Fibroblast of lung (primary cell): Measurements from ENCODE around the gene ADORA2B. TPM values are rescaled to one million over a fixed set of nuclear protein-coding genes. Genes with fewer than 3 reads are reported as not detected.

Experiments used
- DNase-seq, 2 donors: peaks; one replicate each; pipeline versions ENCODE4 v3.0.0 to v3.0.0-alpha.2; 2010; ENCODE audit warnings: low read depth in 2 of 2
- H2AFZ ChIP-seq: 2 replicates; pipeline ENCODE4 v1.5.1; 2012; ENCODE audit warnings: low read length, control low read depth, inconsistent platforms
- H3K27ac ChIP-seq: 2 replicates; pipeline ENCODE4 v1.5.1; 2011; ENCODE audit warnings: low read length, control low read depth; ENCODE audit not compliant: insufficient read depth
- H3K27me3 ChIP-seq: 2 replicates; pipeline ENCODE4 v1.5.1; 2011; ENCODE audit warnings: mild to moderate bottlenecking, low read length; ENCODE audit not compliant: control insufficient read depth, insufficient read depth
- H3K36me3 ChIP-seq: 2 replicates; pipeline ENCODE4 v1.5.1; 2011; ENCODE audit warnings: low read length; ENCODE audit not compliant: control insufficient read depth, insufficient read depth
- H3K4me1 ChIP-seq: 2 replicates; pipeline ENCODE4 v1.5.1; 2011; ENCODE audit warnings: low read length; ENCODE audit not compliant: control insufficient read depth, insufficient read depth; ENCODE audit errors: extremely low read depth
- H3K4me2 ChIP-seq: 2 replicates; pipeline ENCODE4 v1.5.1; 2011; ENCODE audit warnings: low read length, control low read depth; ENCODE audit not compliant: insufficient read depth; ENCODE audit errors: extremely low read depth
- H3K4me3 ChIP-seq, 4 experiments: fragments of 200-600 bp in 1 of 4; sonication (generic) in 1 of 4; replicated peaks in 1 of 4; 2 replicates each; pipeline ENCODE4 v1.5.1; 2011 to 2016; ENCODE audit warnings: low read length in 4 of 4, low read depth in 3 of 4, mild to moderate bottlenecking in 3 of 4, control low read depth in 2 of 4, inconsistent platforms in 1 of 4, mixed read lengths in 1 of 4; ENCODE audit not compliant: insufficient read depth in 1 of 4; ENCODE audit errors: control extremely low read depth in 1 of 4
- H3K79me2 ChIP-seq: 2 replicates; pipeline ENCODE4 v1.5.1; 2012; ENCODE audit warnings: mild to moderate bottlenecking, low read length, inconsistent platforms; ENCODE audit not compliant: control insufficient read depth, insufficient read depth
- H3K9ac ChIP-seq: 2 replicates; pipeline ENCODE4 v1.5.1; 2011; ENCODE audit warnings: mild to moderate bottlenecking, low read length, control low read depth; ENCODE audit not compliant: insufficient read depth
- H3K9me3 ChIP-seq: 2 replicates; pipeline ENCODE4 v1.5.1; 2012; ENCODE audit warnings: low read depth, low read length; ENCODE audit not compliant: control insufficient read depth, insufficient read depth
- H4K20me1 ChIP-seq: 2 replicates; pipeline ENCODE4 v1.5.1; 2011; ENCODE audit warnings: low read length; ENCODE audit not compliant: control insufficient read depth, insufficient read depth; ENCODE audit errors: extremely low read depth
- EZH2 ChIP-seq: IDR thresholded peaks from 2 replicates; pipeline ENCODE4 v1.5.1; 2012; ENCODE audit warnings: low read length, control low read depth, mild to moderate bottlenecking; ENCODE audit errors: missing control alignments
- polyA plus RNA-seq, 2 donors: library from polyadenylated mRNA; depleted of rRNA in 1 of 2; stranded (reverse) in 1 of 2; unstranded in 1 of 2; fragments of >200 nt; gene quantifications; 2 replicates each; pipeline ENCODE4 v1.2.1, GENCODE V29; 2011 to 2012; ENCODE audit warnings: missing spikeins in 1 of 2
- total RNA-seq: library from RNA; depleted of rRNA; stranded (reverse); fragments of >200 nt; gene quantifications from 2 replicates; pipeline ENCODE4 v1.2.1, GENCODE V29; 2014
- TF ChIP-seq, protein P1 (sequence below), 2 donors: IDR thresholded peaks in 1 of 2; conservative IDR thresholded peaks in 1 of 2; 1 replicate in 1 of 2; 2 replicates in 1 of 2; pipeline ENCODE4 v1.5.1; 2011 to 2012; ENCODE audit warnings: low read length in 2 of 2, control low read depth in 1 of 2, inconsistent platforms in 1 of 2, low read depth in 1 of 2, mild to moderate bottlenecking in 1 of 2

The ADORA2B gene
- total and polyA plus RNA-seq, 2 donors (not counting 1 experiment from before 2014, with no cell fraction given): 3.1 to 17.2 TPM

GRCh38 chr17:16019347-16019746 is 74.4 kb downstream of the ADORA2B start:
- DNase-seq: no peak
- Histone ChIP-seq H2AFZ (no peak overlapping the region), H3K79me2 (peaks cover 7% of the 10 kb centered on the region), H4K20me1 (no peaks in the 10 kb centered on the region), H3K4me2 (no peak overlapping the region), H3K27ac (no peak overlapping the region), H3K36me3 (peaks cover 4% of the 10 kb centered on the region), H3K4me1 (no peaks in the 10 kb centered on the region), H3K27me3 (no peaks in the 10 kb centered on the region), H3K9ac (no peak overlapping the region), H3K4me3 (no peak overlapping the region), H3K9me3 (no peaks in the 10 kb centered on the region)
- TF ChIP-seq EZH2: no peak
- TF ChIP-seq, protein P1, sequence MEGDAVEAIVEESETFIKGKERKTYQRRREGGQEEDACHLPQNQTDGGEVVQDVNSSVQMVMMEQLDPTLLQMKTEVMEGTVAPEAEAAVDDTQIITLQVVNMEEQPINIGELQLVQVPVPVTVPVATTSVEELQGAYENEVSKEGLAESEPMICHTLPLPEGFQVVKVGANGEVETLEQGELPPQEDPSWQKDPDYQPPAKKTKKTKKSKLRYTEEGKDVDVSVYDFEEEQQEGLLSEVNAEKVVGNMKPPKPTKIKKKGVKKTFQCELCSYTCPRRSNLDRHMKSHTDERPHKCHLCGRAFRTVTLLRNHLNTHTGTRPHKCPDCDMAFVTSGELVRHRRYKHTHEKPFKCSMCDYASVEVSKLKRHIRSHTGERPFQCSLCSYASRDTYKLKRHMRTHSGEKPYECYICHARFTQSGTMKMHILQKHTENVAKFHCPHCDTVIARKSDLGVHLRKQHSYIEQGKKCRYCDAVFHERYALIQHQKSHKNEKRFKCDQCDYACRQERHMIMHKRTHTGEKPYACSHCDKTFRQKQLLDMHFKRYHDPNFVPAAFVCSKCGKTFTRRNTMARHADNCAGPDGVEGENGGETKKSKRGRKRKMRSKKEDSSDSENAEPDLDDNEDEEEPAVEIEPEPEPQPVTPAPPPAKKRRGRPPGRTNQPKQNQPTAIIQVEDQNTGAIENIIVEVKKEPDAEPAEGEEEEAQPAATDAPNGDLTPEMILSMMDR (conservative IDR thresholded peaks at IDR 0.05 in 1 of 2, IDR thresholded peaks at IDR 0.05 in 1 of 2; ENCODE audit: low read depth in 1 of 2, low read length in 2 of 2): no peak

- DNase-seq: no peak
- H3K9ac ChIP-seq: no peak overlapping the region
- no peaks in the 10 kb centered on the region for H3K9me3 ChIP-seq
- no peak overlapping the region for H3K4me2 ChIP-seq
- TF ChIP-seq, protein P1 (conservative IDR thresholded peaks at IDR 0.05 in 1 of 2, IDR thresholded peaks at IDR 0.05 in 1 of 2; ENCODE audit: low read depth in 1 of 2, low read length in 2 of 2): no peak
- TF ChIP-seq EZH2: no peak
- no peak overlapping the region for H3K4me3 ChIP-seq
- no peak overlapping the region for H3K27ac ChIP-seq
- H4K20me1 ChIP-seq: no peaks in the 10 kb centered on the region
- H3K27me3 ChIP-seq: no peaks in the 10 kb centered on the region
- no peak overlapping the region for H2AFZ ChIP-seq
- H3K79me2 ChIP-seq: peaks cover 4% of the 10 kb centered on the region
- peaks cover 7% of the 10 kb centered on the region for H3K4me1 ChIP-seq
- H3K36me3 ChIP-seq: peaks cover 16% of the 10 kb centered on the region
Measured at GRCh38 chr17:16023881-16024280, 79.0 kb downstream of the ADORA2B start.

DNA sequence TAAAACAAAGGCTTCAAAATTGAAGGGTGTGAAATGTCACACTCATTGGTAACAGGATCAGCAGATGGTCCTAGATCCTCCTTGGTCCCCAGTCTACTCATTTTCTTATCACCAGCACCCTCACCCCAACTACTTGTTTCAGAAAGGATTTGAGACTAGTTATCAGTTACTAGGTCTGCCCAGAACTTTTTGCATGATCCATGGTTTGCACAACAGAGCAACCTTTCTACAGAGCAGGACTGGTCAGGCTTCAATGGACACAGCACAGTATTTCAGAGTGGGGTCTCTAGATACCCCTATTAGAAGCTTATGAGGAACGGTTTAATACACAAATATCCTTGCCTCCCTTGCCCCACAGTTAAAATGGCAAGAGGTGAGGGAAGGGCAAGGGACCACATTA is 80.3 kb downstream of the ADORA2B start:
- Histone ChIP-seq H3K4me2 (no peak overlapping the region), H3K79me2 (peaks cover 4% of the 10 kb centered on the region), H3K4me1 (peaks cover 7% of the 10 kb centered on the region), H3K9me3 (no peaks in the 10 kb centered on the region), H3K27ac (no peak overlapping the region), H2AFZ (no peak overlapping the region), H4K20me1 (no peaks in the 10 kb centered on the region), H3K27me3 (no peaks in the 10 kb centered on the region), H3K9ac (no peak overlapping the region), H3K36me3 (peaks cover 18% of the 10 kb centered on the region), H3K4me3 (no peak overlapping the region)
- DNase-seq: no peak
- TF ChIP-seq EZH2: no peak
- TF ChIP-seq, protein P1 (conservative IDR thresholded peaks at IDR 0.05 in 1 of 2, IDR thresholded peaks at IDR 0.05 in 1 of 2; ENCODE audit: low read depth in 1 of 2, low read length in 2 of 2): no peak

Other genes starting within 250 kb of the ADORA2B start
- gene ZNF286A, start 245.4 kb upstream of the ADORA2B start, total RNA-seq: 45.9 and 65.0 TPM in 2 replicates
- 31.3 and 39.1 TPM in 2 replicates for gene ZNF286A, start 245.4 kb upstream of the ADORA2B start, polyA plus RNA-seq
- 0.17 TPM in 1 of 2 replicates, not detected in the other for gene TBC1D26, start 212.8 kb upstream of the ADORA2B start, total RNA-seq
- 0.02 TPM in 1 of 2 replicates, not detected in the other for gene TBC1D26, start 212.8 kb upstream of the ADORA2B start, polyA plus RNA-seq
- 15.4 and 28.9 TPM in 2 replicates for gene ZSWIM7, start 54.6 kb downstream of the ADORA2B start, total RNA-seq
- 17.6 and 23.2 TPM in 2 replicates for gene ZSWIM7, start 54.6 kb downstream of the ADORA2B start, polyA plus RNA-seq
- 23.0 and 36.2 TPM in 2 replicates for gene TTC19, start 54.7 kb downstream of the ADORA2B start, total RNA-seq
- gene TTC19, start 54.7 kb downstream of the ADORA2B start, polyA plus RNA-seq: 4.2 and 4.3 TPM in 2 replicates